ENCODE results near the gene ARHGEF16. TPM values are rescaled to one million over a fixed set of nuclear protein-coding genes. Genes with fewer than 3 reads are reported as not detected.

The ARHGEF16 gene
- total and polyA plus RNA-seq, 2 donors (not counting 1 experiment from before 2014, with no cell fraction given) = 0.13 to 0.22 TPM

DNA sequence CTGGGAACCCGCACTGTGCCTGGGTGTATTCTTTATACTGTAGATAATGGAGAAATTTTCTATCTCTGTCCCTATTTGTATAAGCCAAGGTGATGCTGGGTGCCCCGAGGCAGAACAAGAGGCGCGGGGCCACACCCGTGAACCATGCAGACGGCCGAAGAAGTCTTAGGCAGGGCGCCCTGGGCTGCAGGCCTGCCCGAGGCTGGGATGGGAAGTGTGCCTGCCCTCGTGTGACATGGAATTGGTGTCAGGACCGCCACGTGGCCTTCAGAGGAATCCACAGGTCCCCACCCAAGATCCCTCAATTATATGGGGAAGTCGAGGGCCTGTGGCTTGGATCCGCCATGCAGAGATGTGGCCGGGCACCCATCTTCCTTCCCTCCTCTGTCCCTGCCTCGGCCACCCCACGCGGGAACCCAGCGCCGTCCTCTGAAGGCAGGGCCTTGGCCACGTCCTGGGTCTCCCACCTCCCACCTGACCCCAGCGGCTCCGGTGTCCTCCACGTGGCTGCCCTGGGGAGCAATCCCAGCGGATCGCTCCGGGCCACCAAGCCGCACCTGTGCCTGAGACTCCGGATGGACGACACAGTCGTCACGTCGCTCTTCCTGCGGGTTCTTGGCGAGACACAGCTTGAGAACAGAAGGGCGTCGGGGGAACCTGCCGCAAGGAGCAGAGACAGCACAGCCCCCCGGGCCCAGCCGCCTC lies 19.9 kb upstream of the ARHGEF16 start:
- TF ChIP-seq, protein P1, sequence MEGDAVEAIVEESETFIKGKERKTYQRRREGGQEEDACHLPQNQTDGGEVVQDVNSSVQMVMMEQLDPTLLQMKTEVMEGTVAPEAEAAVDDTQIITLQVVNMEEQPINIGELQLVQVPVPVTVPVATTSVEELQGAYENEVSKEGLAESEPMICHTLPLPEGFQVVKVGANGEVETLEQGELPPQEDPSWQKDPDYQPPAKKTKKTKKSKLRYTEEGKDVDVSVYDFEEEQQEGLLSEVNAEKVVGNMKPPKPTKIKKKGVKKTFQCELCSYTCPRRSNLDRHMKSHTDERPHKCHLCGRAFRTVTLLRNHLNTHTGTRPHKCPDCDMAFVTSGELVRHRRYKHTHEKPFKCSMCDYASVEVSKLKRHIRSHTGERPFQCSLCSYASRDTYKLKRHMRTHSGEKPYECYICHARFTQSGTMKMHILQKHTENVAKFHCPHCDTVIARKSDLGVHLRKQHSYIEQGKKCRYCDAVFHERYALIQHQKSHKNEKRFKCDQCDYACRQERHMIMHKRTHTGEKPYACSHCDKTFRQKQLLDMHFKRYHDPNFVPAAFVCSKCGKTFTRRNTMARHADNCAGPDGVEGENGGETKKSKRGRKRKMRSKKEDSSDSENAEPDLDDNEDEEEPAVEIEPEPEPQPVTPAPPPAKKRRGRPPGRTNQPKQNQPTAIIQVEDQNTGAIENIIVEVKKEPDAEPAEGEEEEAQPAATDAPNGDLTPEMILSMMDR (IDR thresholded peaks at IDR 0.05) = no peak
- TF ChIP-seq EZH2 (IDR thresholded peaks at IDR 0.05; ENCODE audit: borderline replicate concordance, insufficient read depth, low read depth, low read length, poor library complexity, severe bottlenecking) = no peak

DNA sequence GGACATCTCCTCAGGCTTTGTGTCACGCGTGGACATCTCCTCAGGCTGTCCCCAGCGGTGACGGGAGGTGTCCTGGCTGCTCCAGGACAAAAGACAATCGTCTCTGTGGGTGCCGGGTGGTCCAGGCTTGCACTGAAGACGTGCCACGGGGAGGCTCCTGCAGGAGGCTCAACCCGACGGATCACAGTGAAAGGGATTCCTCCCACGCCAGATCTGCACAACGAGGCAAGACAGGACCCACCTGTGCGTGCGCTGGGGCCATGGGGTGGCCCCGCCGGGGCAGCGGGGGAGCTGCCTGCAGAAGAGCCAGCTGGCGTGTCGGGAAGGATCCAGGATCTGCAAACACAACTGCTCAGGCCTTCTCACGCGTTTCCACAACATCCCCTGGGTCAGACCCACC lies 18.8 kb upstream of the ARHGEF16 start:
- Histone ChIP-seq H4K20me1 (ENCODE audit: control insufficient read depth, insufficient read depth, low read length, poor library complexity, severe bottlenecking) (no peaks in the 10 kb centered on the region), H3K4me3 (ENCODE audit: control extremely low read depth in 1 of 5, extremely low read depth in 1 of 5, insufficient read depth in 1 of 5, low read depth in 2 of 5, low read length in 4 of 5) (no peak overlapping the region), H3K36me3 (replicated peaks in 1 of 2; ENCODE audit: control extremely low read depth in 1 of 2, control insufficient read depth in 1 of 2, extremely low read depth in 1 of 2, insufficient read depth in 2 of 2, low read length in 1 of 2) (no peaks in the 10 kb centered on the region), H3K4me2 (replicated peaks; ENCODE audit: low read depth, low read length, poor library complexity, severe bottlenecking) (no peak overlapping the region), H3K79me2 (ENCODE audit: control insufficient read depth, insufficient read depth, low read length) (no peaks in the 10 kb centered on the region), H3K27ac (ENCODE audit: low read length in 2 of 2) (no peak overlapping the region), H2AFZ (ENCODE audit: insufficient read depth, low read depth, low read length, poor library complexity, severe bottlenecking) (no peak overlapping the region), H3K9me3 (ENCODE audit: control extremely low read depth in 1 of 3, control insufficient read depth in 2 of 3, insufficient read depth in 1 of 3, low read length in 2 of 3) (no peaks in the 10 kb centered on the region), H3K4me1 (ENCODE audit: control insufficient read depth in 2 of 2, insufficient read depth in 2 of 2, low read length in 2 of 2) (no peaks in the 10 kb centered on the region), H3K9ac (ENCODE audit: low read length) (no peak overlapping the region), H3K27me3 (replicated peaks in 1 of 4; ENCODE audit: control extremely low read depth in 1 of 4, control insufficient read depth in 3 of 4, insufficient read depth in 4 of 4, low read length in 3 of 4) (no peaks in the 10 kb centered on the region)
- TF ChIP-seq, protein P1 (IDR thresholded peaks at IDR 0.05) = no peak
- no peak for TF ChIP-seq EZH2 (IDR thresholded peaks at IDR 0.05; ENCODE audit: borderline replicate concordance, insufficient read depth, low read depth, low read length, poor library complexity, severe bottlenecking)
- ATAC-seq (ENCODE audit: low read depth) = no peak
- DNase-seq = no peak
- intact Hi-C loops (cut with micrococcal nuclease) = no loop called here
- Mint-ChIP-seq H3K9me3 (ENCODE audit: insufficient read depth) (no peaks in the 10 kb centered on the region), H3K4me3 (no peak overlapping the region), H3K27me3 (no peaks in the 10 kb centered on the region), H3K27ac (no peak overlapping the region), H3K4me1 (no peaks in the 10 kb centered on the region)
- POLR2A ChIA-PET = no interaction called here
- CTCF ChIA-PET = no interaction called here
- WGBS (ENCODE audit: insufficient coverage) = 94% methylated on average over 21 of the region's 21 CpGs

More for the DNA sequence above, 19.9 kb upstream of the ARHGEF16 start:
- Histone ChIP-seq H3K27me3 (replicated peaks in 1 of 4; ENCODE audit: control extremely low read depth in 1 of 4, control insufficient read depth in 3 of 4, insufficient read depth in 4 of 4, low read length in 3 of 4) (no peaks in the 10 kb centered on the region), H4K20me1 (ENCODE audit: control insufficient read depth, insufficient read depth, low read length, poor library complexity, severe bottlenecking) (no peaks in the 10 kb centered on the region), H3K4me3 (ENCODE audit: control extremely low read depth in 1 of 5, extremely low read depth in 1 of 5, insufficient read depth in 1 of 5, low read depth in 2 of 5, low read length in 4 of 5) (no peak overlapping the region), H3K79me2 (ENCODE audit: control insufficient read depth, insufficient read depth, low read length) (no peaks in the 10 kb centered on the region), H3K4me1 (ENCODE audit: control insufficient read depth in 2 of 2, insufficient read depth in 2 of 2, low read length in 2 of 2) (no peaks in the 10 kb centered on the region), H3K9ac (ENCODE audit: low read length) (no peak overlapping the region), H2AFZ (ENCODE audit: insufficient read depth, low read depth, low read length, poor library complexity, severe bottlenecking) (no peak overlapping the region), H3K4me2 (replicated peaks; ENCODE audit: low read depth, low read length, poor library complexity, severe bottlenecking) (no peak overlapping the region), H3K9me3 (ENCODE audit: control extremely low read depth in 1 of 3, control insufficient read depth in 2 of 3, insufficient read depth in 1 of 3, low read length in 2 of 3) (no peaks in the 10 kb centered on the region), H3K36me3 (replicated peaks in 1 of 2; ENCODE audit: control extremely low read depth in 1 of 2, control insufficient read depth in 1 of 2, extremely low read depth in 1 of 2, insufficient read depth in 2 of 2, low read length in 1 of 2) (no peaks in the 10 kb centered on the region), H3K27ac (ENCODE audit: low read length in 2 of 2) (no peak overlapping the region)
- Mint-ChIP-seq H3K27ac (no peak overlapping the region), H3K9me3 (ENCODE audit: insufficient read depth) (no peaks in the 10 kb centered on the region), H3K4me1 (no peaks in the 10 kb centered on the region), H3K4me3 (no peak overlapping the region), H3K27me3 (no peaks in the 10 kb centered on the region)
- intact Hi-C loops (cut with micrococcal nuclease) = no loop called here
- WGBS (ENCODE audit: insufficient coverage) = 94% methylated on average over 37 of the region's 40 CpGs
- POLR2A ChIA-PET = no interaction called here
- CTCF ChIA-PET = no interaction called here
- DNase-seq (no peak), ATAC-seq (ENCODE audit: low read depth) (no peak)
